ENCODE data around the gene UBR1.
A peak's percentile ranks its signal among the peaks of the same experiment; 100 is the strongest.
"Not testable (repeated sequence)": the region's sequence is repeated elsewhere in the genome, so short reads cannot be mapped to it uniquely, and the experiment has no call there.

UBR1 gene

GRCh38 chr15:43105778-43106485, at the start of gene UBR1:
Gene UBR1, minus strand, starts transcription at chr15:43106038. Its CDS starts 16 bp downstream, at chr15:43106022.
- peak; percentile 91 for DNase-seq (ENCODE audit: low spot score)

DNA sequence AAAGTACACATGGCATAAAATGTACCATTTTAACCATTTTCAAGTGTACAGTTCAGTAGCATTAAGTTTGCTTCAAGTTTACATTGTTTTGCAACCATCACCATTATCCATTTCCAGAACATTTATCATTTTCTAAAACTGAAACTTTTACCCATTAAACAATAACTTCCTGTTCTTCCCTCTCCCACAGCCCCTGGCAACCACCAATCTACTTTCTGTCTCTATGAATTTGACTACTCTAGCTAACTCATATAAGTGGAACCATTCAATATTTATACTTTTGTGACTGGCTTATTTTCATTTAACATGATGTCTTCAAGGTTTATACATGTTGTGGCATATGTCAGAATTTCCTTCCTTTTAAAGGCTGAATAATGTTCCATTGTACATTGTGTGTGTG, 47.4 kb upstream of the UBR1 start:
- DNase-seq (ENCODE audit: low spot score): no peak

GRCh38 chr15:43151688-43152087, 45.9 kb upstream of the UBR1 start:
- DNase-seq (ENCODE audit: low spot score): no peak

GRCh38 chr15:43150191-43150929, 44.5 kb upstream of the UBR1 start:
- no peak for DNase-seq (ENCODE audit: low spot score)

GRCh38 chr15:43146184-43146583, 40.3 kb upstream of the UBR1 start:
- no peak for DNase-seq (ENCODE audit: low spot score)

DNA sequence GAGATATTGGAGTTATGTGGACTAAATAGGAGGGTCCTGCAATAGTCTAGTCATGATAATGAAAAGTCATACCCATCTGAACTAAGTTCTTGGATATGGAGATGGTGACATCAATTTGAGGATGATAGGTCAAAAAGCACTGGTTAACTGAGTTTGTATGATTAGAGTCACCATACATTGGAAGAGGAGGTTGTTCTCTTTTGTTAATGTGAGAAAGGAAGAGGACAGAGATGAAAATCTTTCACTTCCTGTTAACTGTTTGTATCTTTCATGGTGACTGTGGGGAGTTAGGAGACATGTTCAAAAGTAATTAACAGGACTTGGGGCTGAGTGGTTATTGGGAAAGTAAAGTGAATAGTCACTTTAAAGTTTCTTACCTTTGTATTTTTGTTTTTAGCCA, 38.7 kb upstream of the UBR1 start:
- DNase-seq (ENCODE audit: low spot score): no peak

- no peak for DNase-seq (ENCODE audit: low spot score)
Observed at GRCh38 chr15:43143203-43143941, 37.5 kb upstream of the UBR1 start.

GRCh38 chr15:43135351-43135750, 29.5 kb upstream of the UBR1 start:
- DNase-seq (ENCODE audit: low spot score): no peak

DNA sequence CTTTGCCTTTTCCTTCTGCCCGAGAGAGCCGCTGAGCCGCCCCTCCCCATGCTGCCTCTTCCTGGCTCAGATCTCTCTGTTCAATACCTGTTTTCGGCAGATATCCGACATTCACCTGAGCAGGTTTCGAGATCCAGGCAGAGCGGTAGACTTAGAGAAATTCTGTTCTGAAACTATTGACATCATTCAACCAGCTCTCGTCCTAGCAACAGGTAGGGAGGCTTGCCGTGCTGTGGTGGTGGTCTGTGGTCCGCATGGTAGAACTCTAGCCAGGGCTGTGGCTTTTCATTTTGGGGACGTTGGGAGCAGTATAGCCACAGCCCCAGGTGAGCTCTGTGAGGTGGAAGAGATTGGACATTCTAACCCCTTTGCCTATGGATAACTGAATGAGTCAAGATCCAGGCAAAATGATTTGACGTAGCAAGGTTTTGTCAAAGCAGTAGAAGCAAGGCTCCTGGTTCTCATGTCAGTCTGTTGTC, 28.4 kb upstream of the UBR1 start:
- DNase-seq (ENCODE audit: low spot score): no peak

GRCh38 chr15:43133430-43134156, 27.8 kb upstream of the UBR1 start, which contains the start of gene TMEM62:
Gene TMEM62, plus strand, starts transcription at chr15:43133586. Its CDS starts 217 bp downstream, at chr15:43133803.
- DNase-seq (ENCODE audit: low spot score): peak; percentile 66

DNA sequence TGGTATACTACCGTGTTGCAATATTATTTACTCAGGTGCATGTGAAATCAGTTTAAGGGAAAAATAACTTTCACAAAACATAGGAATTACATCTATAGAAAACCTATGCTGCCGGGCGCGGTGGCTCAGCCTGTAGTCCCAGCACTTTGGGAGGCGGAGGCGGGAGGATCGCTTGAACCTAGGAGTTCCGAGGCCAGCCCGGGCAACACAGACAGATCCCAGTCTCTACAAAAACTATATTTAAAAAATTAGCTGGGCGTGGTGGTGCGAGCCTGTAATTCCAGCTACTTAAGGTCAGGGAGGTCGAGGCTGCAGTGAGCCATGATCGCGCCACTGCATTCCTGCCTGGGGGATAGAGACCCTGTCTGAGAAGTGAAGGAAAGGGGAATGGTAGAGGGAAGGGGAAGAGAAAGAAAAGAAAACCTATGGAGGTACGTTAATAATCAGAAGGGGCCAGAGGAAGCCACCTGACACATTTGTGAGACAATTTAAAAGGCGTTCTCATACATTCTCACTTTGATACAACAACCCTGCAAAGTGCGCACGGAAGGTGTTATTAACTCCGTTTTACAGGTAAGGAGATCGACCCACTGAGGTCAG, 27.1 kb upstream of the UBR1 start:
- DNase-seq (ENCODE audit: low spot score): no peak

- no peak for DNase-seq (ENCODE audit: low spot score)
Observed at GRCh38 chr15:43128980-43129335, 23.1 kb upstream of the UBR1 start.

DNA sequence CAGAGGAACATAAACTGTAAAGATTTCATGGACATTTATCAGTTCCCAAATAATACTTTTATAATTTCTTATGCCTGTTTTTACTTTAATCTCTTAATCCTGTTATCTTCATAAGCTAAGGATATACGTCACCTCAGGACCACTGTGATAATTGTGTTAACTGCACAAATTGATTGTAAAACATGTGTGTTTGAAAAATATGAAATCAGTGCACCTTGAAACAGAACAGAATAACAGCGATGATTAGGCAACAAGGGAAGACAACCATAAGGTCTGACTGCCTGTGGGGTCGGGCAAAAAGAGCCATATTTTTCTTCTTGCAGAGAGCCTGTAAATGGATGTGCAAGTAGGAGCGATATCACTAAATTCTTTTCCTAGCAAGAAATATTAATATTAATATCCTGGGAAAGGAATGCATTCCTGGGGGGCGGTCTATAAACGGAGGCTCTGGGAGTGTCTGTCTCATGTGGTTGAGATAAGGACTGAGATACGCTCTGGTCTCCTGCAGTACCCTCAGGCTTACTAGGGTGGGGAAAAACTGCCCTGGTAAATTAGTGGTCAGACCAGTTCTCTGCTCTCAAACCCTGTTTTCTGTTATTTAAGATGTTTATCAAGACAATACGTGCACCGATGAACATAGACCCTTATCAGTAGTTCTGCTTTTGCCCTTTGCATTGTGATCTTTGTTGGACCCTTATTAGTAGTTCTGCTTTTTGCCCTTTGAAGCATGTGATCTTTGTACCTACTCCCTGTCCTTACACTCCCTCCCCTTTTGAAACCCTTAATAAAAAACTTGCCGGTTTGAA, 22.5 kb upstream of the UBR1 start:
- not testable (repeated sequence) for DNase-seq (ENCODE audit: low spot score)

GRCh38 chr15:43127752-43128151, 21.9 kb upstream of the UBR1 start:
- DNase-seq (ENCODE audit: low spot score): no peak

DNA sequence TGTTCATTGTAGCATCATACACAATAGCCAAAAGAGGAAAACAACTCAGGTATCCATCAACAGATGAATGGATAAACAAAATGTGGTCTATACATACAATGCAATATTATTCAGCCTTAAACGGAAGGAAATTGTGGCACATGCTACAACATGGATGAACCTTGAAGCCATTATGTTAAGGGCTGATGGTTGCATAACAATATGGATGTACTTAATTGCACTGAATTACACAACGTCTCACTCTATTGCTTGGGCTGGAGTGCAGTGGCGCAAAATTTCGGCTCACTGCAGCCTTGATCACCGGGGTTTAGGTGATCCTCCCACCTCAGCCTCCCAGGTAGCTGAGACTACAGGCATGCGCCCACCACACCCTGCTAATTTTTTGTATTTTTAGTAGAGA, 20.5 kb upstream of the UBR1 start:
- DNase-seq (ENCODE audit: low spot score): no peak

- DNase-seq (ENCODE audit: low spot score): no peak
Observed at GRCh38 chr15:43125100-43125661, 19.3 kb upstream of the UBR1 start.

GRCh38 chr15:43121863-43122262, 16.0 kb upstream of the UBR1 start:
- DNase-seq (ENCODE audit: low spot score): no peak

DNA sequence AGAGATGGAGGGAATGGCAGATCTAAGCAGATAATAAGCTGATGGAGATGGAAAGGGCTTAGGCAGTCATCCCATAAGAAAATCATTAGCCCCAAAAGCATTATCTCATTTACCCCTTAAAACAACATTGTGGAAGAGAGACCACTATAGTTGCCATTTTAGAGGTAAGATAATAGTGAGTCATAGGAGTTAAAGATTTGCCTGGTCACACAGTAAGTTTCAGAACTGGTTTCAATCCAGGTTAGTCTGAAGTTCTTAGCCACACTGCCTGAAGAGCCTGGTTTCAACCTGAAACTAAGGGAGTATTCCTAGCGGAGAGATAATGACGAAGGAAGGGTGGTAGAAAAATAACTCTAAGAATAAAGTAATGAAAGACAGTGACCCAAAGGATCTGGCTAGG, 13.0 kb upstream of the UBR1 start:
- no peak for DNase-seq (ENCODE audit: low spot score)

DNA sequence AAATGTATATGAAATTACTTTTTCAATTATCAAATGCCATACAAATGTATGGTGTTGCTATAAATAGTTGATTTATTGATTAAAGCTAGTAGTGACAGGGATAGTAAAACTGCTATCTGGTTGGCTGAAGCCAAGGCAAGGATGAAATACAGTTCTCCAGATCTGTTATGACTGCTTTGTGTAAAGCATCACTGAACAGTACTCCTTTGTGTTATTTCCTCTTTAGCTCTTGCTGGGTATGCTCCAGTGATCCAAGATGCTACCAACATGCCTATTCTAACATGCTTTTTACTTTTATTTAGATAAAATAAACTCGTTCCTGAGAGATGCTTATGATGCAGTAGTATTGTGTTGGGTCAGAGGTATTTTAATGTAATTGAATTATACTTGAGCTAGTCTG, 12.4 kb upstream of the UBR1 start:
- DNase-seq (ENCODE audit: low spot score): no peak

GRCh38 chr15:43111354-43111753, 5.5 kb upstream of the UBR1 start:
- no peak for DNase-seq (ENCODE audit: low spot score)

GRCh38 chr15:43107751-43108150, 1.9 kb upstream of the UBR1 start:
- no peak for DNase-seq (ENCODE audit: low spot score)

Measured in hematopoietic multipotent progenitor cell treated with erythropoietin and hydrocortisone succinate and interleukin-3 and kit ligand, for 15 days (in vitro differentiated cells).